Activated CD8-positive, alpha-beta memory T cell treated with anti-CD3 and anti-CD28 coated beads, Interleukin-2, amount 50 U/mL, for 48 hours (primary cell): ENCODE results near the gene CCL22.
"Not testable (repeated sequence)": the region's sequence is repeated elsewhere in the genome, so short reads cannot be mapped to it uniquely, and the experiment has no call there.

Experiments used
- DNase-seq: peaks from one replicate; pipeline ENCODE4 v3.0.0-alpha.2; 2020

CCL22 gene

DNA sequence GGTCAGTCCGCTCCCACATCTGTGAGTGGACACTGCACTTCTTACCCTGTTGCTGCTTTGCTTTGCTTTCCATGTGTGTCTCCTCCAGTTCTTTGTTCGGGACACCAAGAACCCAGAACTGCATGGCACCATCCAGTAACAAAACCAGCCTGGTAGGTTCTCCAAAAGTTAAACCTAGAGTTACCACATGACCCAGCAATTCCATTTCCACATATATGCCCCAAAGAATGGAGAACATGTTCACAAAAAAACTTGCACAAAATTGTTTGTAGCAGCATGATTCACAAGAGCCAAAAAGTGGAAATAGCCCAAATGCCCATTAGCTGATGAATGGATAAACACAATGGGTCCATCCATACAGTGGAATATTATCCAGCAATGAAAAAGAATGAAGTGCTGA is 10.3 kb upstream of the CCL22 start:
- DNase-seq = no peak

DNA sequence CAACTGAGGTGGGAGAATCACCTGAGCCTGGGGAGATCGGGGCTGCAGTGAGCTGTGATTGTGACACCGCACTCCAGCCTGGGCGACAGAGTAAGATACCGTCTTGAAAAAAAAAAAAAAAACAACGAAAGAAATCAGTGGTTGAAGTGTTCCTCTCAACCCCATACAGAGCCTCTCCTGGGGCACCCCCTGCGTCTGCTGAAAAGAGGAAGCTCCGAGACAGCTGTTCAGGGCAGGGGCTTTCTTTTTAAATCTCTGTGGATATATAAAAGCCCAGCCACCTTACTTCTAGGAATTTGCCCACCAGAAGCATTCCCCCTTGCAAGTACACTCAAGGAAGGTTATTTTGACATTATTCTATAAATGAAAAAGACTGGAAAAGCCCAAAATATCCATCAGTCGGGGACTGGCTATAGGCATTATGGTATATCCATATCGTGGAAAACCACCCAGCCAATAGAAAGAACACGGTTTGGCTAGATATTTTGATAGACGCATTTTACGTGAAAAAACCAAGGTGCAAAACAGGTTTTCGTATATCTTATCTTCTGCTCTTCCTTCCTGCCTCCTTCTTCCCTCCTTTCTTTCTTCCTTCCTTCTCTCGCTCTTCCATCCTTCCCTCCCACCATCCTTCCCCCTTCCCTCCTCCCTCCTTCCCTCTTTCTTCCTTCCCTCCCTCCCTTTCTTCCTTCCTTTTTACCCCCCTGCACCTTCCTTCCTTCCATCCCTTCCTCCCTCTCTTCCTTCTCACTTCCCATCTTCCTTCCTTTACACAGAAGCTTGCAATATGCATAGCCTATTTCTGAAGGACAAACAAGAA is 9.2 kb upstream of the CCL22 start:
- DNase-seq = no peak

DNA sequence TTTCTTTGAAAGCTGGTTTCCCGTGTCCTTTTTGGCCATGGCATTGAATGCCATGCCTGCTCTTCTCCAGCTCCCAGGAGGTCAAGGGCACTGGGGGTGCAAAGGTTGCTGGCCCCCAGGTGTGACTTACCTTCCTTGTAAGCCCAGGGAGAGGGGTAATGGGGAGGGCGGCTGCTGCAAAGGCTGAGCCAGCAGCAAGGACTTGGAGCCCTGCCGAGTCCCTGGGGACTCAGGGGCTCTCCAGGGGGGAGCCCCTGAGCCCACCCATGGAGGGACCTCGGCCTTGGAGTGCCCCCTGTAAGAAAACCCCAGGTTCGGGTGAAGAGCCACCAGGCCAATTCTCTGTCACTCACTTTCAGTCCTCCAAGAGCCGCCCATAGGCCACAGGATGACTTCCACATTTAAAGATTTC is 5.9 kb upstream of the CCL22 start:
- peak; percentile 28 for DNase-seq

DNA sequence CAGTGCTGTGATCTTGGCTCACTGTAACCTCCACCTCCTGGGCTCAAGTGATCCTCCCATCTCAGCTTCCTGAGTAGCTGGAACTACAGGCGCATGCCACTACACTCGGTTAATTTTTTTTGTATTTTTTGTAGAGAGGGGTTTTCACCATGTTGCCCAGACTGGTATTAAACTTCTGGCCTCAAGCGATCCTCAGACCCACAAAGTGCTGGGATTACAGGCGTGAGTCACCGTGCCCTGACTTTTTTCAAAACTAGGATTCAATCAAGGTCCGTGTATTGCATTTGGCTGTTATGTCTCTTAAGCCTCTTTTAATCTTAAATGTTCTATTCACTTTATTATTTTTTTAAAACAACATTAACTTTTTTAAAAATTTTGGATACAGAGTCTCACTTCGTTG is 4.3 kb upstream of the CCL22 start:
- DNase-seq = no peak

DNA sequence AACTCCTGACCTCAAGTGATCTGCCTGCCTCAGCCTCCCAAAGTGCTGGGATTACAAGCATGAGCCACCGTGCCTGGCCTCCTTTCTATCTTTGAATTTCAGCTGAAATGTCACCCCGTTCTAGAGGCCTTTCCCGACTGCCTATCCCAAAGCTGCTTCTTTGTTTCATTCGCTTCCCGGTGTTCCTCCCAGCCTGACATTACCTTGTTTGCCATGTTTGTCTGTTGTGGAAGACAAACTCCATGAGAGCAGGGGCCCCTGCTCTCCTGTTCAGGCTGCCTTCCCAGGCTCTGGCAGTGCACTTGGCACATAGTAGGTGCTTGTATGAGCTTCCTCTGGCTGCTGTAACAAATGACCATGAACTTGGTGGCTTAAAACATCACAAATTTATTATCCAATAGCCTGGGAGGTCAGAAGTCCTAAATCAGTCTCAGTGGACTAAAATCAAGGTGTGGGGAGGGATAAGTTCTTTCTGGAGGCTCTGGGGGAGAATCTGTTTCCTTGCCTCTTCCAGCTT is 2.6 kb upstream of the CCL22 start:
- DNase-seq = peak; percentile 38

DNA sequence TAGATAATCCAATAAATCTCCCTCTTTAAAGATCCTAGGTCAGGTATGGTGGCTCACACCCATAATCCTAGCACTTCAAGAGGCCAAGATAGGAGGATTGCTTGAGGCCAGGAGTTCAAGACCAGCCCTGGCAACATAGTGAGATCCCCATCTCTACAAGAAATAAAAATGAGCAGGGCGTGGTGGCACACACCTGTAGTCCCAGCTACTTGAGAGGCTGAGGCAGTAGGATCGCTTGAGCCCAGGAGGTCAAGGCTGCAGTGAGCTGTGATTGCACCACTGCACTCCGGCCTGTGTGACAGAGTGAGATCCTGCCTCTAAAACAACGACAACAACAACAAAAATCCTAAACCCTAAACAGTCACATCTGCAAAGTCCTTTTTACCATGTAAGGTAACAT is 2.0 kb upstream of the CCL22 start:
- DNase-seq = peak; percentile 22

DNA sequence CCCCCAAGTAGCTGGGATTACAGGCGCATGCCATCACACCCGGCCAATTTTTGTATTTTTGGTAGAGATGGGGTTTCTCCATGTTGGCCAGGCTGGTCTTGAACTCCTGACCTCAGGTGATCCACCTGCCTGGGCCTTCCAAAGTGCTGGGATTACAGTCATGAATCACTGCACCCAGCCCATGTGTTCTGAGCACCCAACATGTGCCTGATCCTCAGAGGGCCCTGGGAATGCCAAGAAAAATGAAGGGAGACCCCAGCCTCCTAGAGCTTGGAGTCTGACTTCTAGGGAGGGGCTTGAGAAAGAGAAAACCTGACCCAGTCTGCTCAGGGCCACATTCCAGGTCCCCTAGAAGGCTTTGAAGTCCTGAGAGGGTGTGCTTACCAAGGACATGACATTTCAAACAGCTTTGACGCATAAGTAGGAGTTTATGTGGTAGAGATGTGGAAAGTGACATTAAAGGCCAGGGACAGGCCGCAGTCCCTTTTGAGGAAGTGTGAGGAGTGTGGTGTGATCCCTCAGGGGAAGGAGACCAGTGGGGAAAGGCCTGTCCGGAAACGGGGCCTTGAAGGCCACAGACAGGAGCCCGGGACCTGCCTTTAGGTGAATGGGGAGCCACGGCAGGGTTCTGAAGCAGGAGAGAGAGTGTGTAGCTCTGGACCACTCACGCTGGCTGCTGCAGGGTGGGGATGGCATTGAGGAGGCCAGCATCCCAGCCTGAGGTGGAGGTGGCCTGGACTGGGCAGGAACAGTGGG is 1.1 kb upstream of the CCL22 start:
- DNase-seq = peak; percentile 52

DNA sequence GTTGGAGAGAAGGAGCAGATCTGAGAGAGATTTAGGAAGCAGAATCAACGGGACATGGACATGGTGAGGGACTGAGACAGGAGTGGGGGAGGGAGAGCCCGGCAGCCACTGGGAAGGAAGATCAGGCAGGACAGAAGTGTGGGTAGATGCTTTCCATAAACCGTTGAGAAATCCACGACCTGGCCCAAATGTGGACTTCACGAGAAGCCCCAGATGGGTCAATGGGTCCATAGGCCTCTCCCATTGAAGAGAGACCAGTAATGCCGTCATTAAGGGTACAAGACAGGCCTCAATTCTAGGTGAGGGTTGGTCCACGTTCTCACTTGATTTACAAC is 530 bp upstream of the CCL22 start:
- DNase-seq = no peak

DNA sequence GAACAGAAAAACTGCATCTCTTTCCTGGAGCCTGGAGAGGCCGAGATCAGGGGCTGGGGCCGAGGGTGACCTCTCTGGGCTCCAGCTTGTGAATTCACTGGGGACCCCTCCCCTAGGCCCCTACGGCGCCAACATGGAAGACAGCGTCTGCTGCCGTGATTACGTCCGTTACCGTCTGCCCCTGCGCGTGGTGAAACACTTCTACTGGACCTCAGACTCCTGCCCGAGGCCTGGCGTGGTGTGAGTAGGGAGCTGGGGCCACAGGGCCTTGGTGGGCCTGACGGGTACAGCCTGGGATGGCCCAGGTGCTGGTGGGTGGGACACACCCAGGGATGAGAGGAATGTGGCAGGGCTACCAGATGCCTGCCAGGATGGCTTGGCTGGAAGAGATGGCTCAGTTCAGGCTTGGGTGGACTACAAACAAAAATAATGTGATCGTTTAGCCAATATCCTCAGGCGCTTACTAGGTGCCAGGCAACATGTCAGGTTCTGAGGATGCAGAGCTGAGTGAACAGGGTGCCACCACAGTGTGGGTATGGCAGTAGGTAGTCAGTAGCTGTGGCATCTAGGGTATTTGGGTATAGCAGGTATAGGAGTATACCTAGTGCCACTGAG is 1.8 kb downstream of the CCL22 start:
- no peak for DNase-seq

DNA sequence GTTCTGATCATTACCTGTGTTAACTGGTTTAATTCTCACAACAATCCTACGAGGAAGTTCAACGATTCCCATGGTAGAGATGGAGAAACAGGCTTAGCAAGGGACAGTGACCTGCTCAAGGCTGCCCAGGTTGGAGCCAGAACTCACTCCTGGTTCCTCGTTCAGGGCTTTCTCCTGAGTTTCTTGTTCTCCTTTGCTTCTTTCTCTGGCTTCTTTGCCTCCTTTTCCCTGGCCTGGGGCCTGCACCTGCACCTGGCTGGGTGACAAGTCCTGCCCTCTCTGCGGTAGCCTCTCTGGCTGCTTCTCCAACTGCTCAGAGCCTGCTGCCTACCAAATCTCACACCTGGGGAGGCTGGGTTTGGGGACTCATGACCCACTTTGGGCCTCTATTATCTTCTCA is 2.8 kb downstream of the CCL22 start:
- DNase-seq = no peak

DNA sequence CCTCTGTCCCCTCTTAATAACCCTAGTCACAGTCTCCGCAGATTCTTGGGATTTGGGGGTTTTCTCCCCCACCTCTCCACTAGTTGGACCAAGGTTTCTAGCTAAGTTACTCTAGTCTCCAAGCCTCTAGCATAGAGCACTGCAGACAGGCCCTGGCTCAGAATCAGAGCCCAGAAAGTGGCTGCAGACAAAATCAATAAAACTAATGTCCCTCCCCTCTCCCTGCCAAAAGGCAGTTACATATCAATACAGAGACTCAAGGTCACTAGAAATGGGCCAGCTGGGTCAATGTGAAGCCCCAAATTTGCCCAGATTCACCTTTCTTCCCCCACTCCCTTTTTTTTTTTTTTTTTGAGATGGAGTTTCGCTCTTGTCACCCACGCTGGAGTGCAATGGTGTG is 5.6 kb downstream of the CCL22 start:
- DNase-seq = no peak

DNA sequence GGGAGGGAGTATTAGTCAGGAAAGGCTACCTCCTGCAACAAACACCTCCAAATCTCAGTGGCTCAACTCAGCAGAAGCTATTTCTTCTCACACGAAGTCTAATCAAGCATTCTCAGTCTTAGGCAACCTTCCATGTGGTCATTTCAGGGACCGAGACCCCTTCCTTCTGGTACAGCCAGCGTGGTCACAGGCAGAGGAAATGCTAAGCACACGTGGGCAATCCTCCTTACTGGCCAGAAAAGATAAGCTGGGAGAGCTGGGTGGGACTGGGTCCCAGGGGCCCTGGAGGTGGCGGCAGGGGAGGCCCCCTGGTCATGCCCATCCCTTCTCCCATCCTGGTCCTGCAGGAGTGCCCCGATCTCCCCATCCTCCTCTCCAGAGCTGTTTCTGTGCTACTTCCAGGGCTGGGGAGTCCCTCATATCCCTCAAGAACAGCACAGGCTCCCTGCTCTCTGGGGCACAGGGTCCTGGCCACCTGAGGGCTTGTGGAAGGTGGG is 8.0 kb downstream of the CCL22 start:
- no peak for DNase-seq

DNA sequence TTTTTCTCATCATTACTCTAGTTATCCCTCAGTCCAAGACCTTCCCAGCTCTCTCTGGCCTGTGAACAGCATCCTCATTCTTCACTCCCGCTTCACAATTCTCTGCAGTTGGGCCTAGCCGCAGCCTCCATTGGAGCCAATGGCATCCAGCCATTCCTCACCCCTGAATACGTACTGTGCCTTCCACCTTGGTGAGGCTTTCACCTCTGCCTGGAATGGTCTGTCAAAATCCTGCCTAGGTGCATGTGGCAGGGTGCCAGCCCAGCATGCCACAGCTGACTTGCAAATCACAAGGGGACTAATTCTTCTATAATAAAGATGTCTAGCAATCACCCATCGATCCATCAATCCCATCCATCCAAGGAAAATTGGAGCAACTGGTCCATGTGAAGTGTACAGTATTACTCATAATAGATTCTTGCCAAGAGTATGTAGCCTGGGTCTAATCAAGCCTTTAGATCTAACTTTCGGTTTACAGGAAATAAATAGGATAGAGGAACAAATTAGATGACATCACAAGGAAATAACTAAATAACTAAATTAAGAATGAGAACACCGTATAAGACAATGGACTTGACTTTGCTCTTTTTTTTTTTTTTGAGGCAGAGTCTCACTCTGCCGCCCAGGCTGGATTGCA is 8.7 kb downstream of the CCL22 start:
- no peak for DNase-seq

DNA sequence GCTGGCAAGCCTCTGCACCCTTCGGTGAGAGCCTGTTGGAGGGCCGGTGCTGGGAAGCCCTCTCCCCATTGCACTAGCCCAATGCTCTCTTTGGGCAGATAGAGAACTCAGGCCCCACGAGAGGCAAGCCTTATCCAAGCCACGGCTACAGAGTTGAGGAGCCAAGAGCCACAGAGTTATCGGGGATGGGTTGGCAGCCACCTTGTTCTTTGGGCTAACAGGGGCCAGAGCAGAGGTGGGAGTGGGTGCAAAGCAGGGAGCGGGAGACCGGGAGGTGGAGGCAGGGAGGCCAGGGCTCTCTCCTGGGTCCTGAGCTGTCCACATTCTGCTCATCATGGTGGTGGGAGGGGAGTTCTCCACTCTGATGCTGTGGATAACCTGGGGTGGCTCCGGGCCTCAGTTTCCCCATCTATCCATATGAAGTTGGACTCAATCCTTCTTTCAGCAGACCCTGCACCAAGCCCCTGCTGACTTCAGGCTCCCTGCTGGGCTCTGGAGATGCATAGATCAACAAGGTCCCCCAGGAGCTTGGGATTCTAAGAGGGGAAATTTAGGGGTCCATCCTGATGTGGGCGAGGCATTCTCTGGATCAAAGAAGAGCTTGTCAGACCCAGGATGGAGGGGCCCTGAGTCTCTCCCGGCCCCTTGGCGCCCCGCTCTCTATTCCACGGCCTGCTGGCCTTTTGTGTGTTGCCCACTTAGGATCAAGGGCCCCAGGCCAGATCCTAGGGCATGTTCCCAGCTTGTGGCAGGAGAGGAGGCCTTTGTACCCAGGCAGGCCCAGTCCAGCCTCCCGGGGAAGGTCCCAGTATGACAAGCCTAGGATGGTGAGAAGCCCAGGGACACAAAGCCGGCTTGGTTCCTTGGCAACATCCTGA is 13.2 kb downstream of the CCL22 start:
- no peak for DNase-seq

DNA sequence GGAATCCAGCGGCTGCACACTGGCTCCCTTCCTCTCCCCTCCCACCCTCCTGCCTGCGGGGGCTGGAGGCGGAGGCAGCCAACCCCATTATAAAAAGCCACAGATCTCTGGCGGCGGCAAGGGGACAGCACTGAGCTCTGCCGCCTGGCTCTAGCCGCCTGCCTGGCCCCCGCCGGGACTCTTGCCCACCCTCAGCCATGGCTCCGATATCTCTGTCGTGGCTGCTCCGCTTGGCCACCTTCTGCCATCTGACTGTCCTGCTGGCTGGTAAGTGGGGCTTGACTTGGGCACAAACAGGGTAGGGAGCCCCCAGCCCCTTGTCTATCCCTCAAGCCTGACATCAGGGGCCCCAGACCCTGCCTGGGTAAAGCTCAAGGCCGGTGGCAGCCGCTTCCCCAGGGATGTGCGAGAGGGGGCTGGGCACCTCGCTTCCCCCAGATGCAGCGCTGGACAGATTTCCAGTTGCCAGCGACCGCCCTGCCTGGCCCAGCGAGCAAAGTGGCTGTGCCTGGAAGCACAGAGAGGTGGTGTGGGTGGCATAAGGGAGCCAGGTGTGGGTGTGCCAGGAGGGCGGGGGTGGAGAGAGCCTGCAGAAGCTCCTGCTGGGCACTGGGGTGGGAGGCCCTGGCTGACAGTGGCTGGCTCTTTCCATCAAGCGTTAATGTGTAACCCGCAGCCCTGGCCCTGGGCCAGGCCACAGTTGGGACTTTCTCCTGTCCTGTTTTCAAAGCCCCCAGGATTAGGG is 14.0 kb downstream of the CCL22 start, which contains the start of gene CX3CL1:
Gene CX3CL1, plus strand, starts transcription at position 119 of the 745 bp plus-strand sequence. Its CDS starts 79 bp downstream, at position 198.
- DNase-seq = no peak

DNA sequence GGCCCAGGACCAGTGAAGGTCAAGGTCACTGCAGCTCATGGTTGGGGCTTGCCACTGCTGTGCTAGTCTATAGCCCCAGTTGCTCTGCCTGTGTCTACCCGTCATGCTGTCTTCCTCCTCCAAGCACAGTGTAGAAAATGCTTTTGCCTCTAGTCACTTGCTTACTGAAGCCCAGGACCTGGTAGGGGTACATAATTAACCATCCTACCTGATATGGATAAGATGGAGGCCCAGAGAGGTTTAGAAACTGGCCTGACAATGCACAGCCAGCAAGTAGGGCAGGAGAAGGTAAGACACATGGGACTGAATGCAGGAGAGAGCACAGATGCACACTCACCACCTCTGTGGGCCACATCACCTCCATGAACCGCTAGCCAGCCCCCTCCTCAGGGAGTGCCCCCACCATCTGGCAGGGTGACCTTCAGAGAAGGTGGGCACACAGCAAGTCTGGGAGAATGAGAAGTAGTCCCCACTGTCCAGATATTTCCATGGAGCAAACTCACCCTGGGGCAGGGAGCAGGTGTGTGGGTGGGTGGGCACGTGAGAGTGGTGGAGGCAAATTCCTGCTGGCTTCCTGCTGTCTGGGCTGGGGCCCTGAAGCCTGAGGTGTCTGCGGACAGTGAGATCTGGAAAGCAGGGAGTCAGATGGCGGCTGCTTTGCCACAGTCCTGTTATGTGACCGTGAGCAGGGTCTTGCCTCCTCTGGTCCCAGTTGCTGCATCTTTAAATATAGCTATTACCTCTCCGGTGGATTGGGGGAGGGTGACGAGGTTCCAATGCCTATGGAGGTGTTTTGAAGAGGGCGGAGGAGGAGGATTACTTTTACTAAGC is 14.7 kb downstream of the CCL22 start:
- no peak for DNase-seq

DNA sequence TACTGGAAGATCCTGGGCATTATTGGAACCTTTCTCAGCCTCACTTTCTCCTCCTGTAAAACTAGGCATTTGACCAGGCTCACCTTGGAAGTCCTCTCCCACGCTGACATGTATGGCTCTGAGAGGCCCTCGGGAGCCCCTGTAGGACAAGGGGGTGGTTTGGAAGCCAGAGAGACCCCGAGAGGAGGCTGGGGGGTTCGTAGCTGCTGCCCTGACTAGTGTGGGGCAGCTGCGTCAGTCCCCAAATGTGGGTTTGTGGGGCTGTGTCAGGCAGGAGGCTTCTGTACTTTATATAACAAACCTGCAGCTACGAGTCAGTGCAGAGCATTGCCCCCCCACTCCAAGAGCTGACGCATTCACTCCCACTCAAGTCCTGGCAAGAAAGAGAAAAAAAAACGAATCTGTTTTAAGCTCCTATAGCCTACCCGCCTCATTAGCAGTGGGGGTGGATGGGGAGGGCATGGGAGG is 15.5 kb downstream of the CCL22 start:
- no peak for DNase-seq

DNA sequence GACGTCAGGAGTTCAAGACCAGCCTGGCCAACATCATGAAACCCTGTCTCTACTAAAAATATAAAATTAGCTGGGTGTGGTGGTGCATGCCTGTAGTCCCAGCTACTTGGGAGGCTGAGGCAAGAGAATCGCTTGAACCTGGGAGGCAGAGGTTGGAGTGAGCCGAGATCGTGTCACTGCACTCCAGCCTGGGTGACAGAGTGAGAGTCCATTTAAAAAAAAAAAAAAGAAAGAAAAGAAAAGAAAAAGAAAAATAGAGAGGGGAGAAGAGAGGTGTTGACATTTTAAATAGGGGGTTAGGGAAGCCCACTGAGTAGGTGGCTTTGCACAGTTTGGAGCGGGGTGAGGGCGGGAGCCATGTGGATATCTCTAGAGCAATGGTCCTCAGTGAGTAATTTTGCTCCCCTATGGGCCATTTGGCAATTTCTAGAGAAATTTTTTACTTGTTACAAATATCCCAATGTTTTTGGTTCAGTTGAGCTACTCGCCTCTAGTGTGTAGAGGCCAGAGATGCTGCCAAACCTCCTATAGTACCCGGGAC is 16.4 kb downstream of the CCL22 start:
- DNase-seq = not testable (repeated sequence)

DNA sequence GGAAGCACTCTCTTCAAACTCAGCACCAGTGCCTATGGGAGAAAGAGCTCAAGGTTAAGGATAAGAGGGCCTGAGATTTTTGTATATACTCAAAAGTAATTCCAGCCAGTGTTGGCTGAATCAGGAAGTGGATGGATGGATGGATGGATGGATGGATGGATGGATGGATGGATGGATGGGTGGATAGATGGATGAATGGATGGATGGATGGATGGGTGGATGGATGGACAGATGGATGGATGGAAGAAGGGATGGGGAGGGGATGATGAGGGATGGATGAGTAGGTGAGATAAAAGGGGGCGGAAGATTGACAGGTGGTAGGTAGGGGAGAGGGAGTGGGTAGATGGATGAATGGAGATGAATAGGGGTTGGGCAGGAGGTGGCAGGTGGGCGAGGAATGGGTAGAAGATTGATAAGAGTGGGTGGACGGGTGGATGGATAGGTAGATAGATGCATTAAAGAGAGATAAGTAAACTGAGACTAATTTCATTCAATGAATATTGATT is 17.8 kb downstream of the CCL22 start:
- no peak for DNase-seq
